ENCODE results near the gene PIP4K2C. TPM values are rescaled to one million over a fixed set of nuclear protein-coding genes. Genes with fewer than 3 reads are reported as not detected.
"Not testable (repeated sequence)": the region's sequence is repeated elsewhere in the genome, so short reads cannot be mapped to it uniquely, and the experiment has no call there.

Gene PIP4K2C
- total RNA-seq, 2 donors from 2014 or later, result 25.9 to 35.7 TPM

GRCh38 chr12:57551637-57552305 is 39.2 kb upstream of the PIP4K2C start:
- ATAC-seq, result no peak
- Mint-ChIP-seq H3K36me3 (no peaks in the 10 kb centered on the region), H3K4me3 (peak overlapping the region; percentile 80), H3K27ac (no peak overlapping the region), H3K9me3 (no peaks in the 10 kb centered on the region), H3K27me3 (peaks cover 10 to 20% of the 10 kb centered on the region in 2 donors), H3K4me1 (ENCODE audit: low read depth in 2 of 2) (peaks cover 13 to 17% of the 10 kb centered on the region in 2 donors)
- DNase-seq (ENCODE audit: low spot score), result no peak

GRCh38 chr12:57552306-57552651 is 38.7 kb upstream of the PIP4K2C start:
- no peak for ATAC-seq
- no peak for DNase-seq (ENCODE audit: low spot score)
- no peak overlapping the region for H3K4me3 Mint-ChIP-seq

GRCh38 chr12:57552835-57553313 is 38.1 kb upstream of the PIP4K2C start:
- ATAC-seq, result no peak
- Mint-ChIP-seq H3K36me3 (no peaks in the 10 kb centered on the region), H3K27me3 (peaks cover 10 to 20% of the 10 kb centered on the region in 2 donors), H3K27ac (no peak overlapping the region), H3K4me1 (ENCODE audit: low read depth in 2 of 2) (peaks cover 7 to 9% of the 10 kb centered on the region in 2 donors), H3K4me3 (no peak overlapping the region), H3K9me3 (no peaks in the 10 kb centered on the region)
- DNase-seq (ENCODE audit: low spot score), result no peak

More at GRCh38 chr12:57552306-57552651, 38.7 kb upstream of the PIP4K2C start:
- Mint-ChIP-seq H3K27me3 (peaks cover 10 to 20% of the 10 kb centered on the region in 2 donors), H3K36me3 (no peaks in the 10 kb centered on the region), H3K9me3 (no peaks in the 10 kb centered on the region), H3K4me1 (ENCODE audit: low read depth in 2 of 2) (peaks cover 9 to 12% of the 10 kb centered on the region in 2 donors), H3K27ac (no peak overlapping the region)

- H3K4me3 Mint-ChIP-seq, result no peak overlapping the region
- no peaks in the 10 kb centered on the region for H3K9me3 Mint-ChIP-seq
- ATAC-seq, result no peak
- DNase-seq (ENCODE audit: low spot score), result no peak
- H3K27ac Mint-ChIP-seq, result no peak overlapping the region
- no peaks in the 10 kb centered on the region for H3K36me3 Mint-ChIP-seq
- H3K27me3 Mint-ChIP-seq, result peaks cover 10 to 19% of the 10 kb centered on the region in 2 donors
- peaks cover 7 to 9% of the 10 kb centered on the region in 2 donors for H3K4me1 Mint-ChIP-seq (ENCODE audit: low read depth in 2 of 2)
Observed at GRCh38 chr12:57553343-57554202, 37.4 kb upstream of the PIP4K2C start.

- Mint-ChIP-seq H3K36me3 (no peaks in the 10 kb centered on the region), H3K4me3 (no peak overlapping the region), H3K27ac (no peak overlapping the region), H3K27me3 (peaks cover 10 to 13% of the 10 kb centered on the region in 2 donors), H3K4me1 (ENCODE audit: low read depth in 2 of 2) (peaks cover 5 to 7% of the 10 kb centered on the region in 2 donors), H3K9me3 (no peaks in the 10 kb centered on the region)
- ATAC-seq (no peak), DNase-seq (ENCODE audit: low spot score) (no peak)
Observed at GRCh38 chr12:57554453-57554852, 36.5 kb upstream of the PIP4K2C start.

- no peak for ATAC-seq
- no peaks in the 10 kb centered on the region for H3K36me3 Mint-ChIP-seq
- peaks cover 10 to 12% of the 10 kb centered on the region in 2 donors for H3K27me3 Mint-ChIP-seq
- no peak for DNase-seq (ENCODE audit: low spot score)
- H3K27ac Mint-ChIP-seq, result no peak overlapping the region
- no peak overlapping the region for H3K4me3 Mint-ChIP-seq
- peaks cover 4 to 7% of the 10 kb centered on the region in 2 donors for H3K4me1 Mint-ChIP-seq (ENCODE audit: low read depth in 2 of 2)
- no peaks in the 10 kb centered on the region for H3K9me3 Mint-ChIP-seq
Observed at GRCh38 chr12:57554897-57555296, 36.1 kb upstream of the PIP4K2C start.

GRCh38 chr12:57558864-57559263 is 32.1 kb upstream of the PIP4K2C start:
- Mint-ChIP-seq H3K36me3 (no peaks in the 10 kb centered on the region), H3K4me3 (no peak overlapping the region), H3K4me1 (ENCODE audit: low read depth in 2 of 2) (no peaks in the 10 kb centered on the region), H3K9me3 (no peaks in the 10 kb centered on the region), H3K27me3 (peaks cover 10 to 16% of the 10 kb centered on the region in 2 donors), H3K27ac (no peak overlapping the region)
- no peak for ATAC-seq
- no peak for DNase-seq (ENCODE audit: low spot score)

GRCh38 chr12:57560516-57560915 is 30.5 kb upstream of the PIP4K2C start:
- Mint-ChIP-seq H3K27ac (no peak overlapping the region), H3K27me3 (peaks cover 15 to 26% of the 10 kb centered on the region in 2 donors), H3K4me1 (ENCODE audit: low read depth in 2 of 2) (no peaks in the 10 kb centered on the region), H3K9me3 (no peaks in the 10 kb centered on the region), H3K36me3 (no peaks in the 10 kb centered on the region), H3K4me3 (no peak overlapping the region)
- no peak for ATAC-seq
- no peak for DNase-seq (ENCODE audit: low spot score)

- not testable (repeated sequence) for H3K36me3 Mint-ChIP-seq; H3K9me3 Mint-ChIP-seq; H3K4me3 Mint-ChIP-seq; H3K27ac Mint-ChIP-seq; DNase-seq (ENCODE audit: low spot score); ATAC-seq; H3K4me1 Mint-ChIP-seq (ENCODE audit: low read depth in 2 of 2)
- H3K27me3 Mint-ChIP-seq, result peaks cover 15 to 26% of the 10 kb centered on the region in 2 donors
Observed at GRCh38 chr12:57561117-57561516, 29.9 kb upstream of the PIP4K2C start.

GRCh38 chr12:57563358-57563757 is 27.6 kb upstream of the PIP4K2C start:
- no peaks in the 10 kb centered on the region for H3K4me1 Mint-ChIP-seq (ENCODE audit: low read depth in 2 of 2)
- H3K27ac Mint-ChIP-seq, result no peak overlapping the region
- no peak overlapping the region for H3K4me3 Mint-ChIP-seq
- H3K36me3 Mint-ChIP-seq, result no peaks in the 10 kb centered on the region
- no peaks in the 10 kb centered on the region for H3K9me3 Mint-ChIP-seq
- ATAC-seq, result no peak
- no peak for DNase-seq (ENCODE audit: low spot score)
- peaks cover 17 to 26% of the 10 kb centered on the region in 2 donors for H3K27me3 Mint-ChIP-seq

- DNase-seq (ENCODE audit: low spot score), result no peak
- Mint-ChIP-seq H3K27ac (no peak overlapping the region), H3K9me3 (no peaks in the 10 kb centered on the region), H3K4me1 (ENCODE audit: low read depth in 2 of 2) (no peaks in the 10 kb centered on the region), H3K4me3 (no peak overlapping the region), H3K36me3 (no peaks in the 10 kb centered on the region), H3K27me3 (peaks cover 19 to 26% of the 10 kb centered on the region in 2 donors)
- ATAC-seq, result no peak
Observed at GRCh38 chr12:57564178-57564740, 26.7 kb upstream of the PIP4K2C start.

GRCh38 chr12:57568838-57569237 is 22.2 kb upstream of the PIP4K2C start:
- no peak overlapping the region for H3K4me3 Mint-ChIP-seq
- no peak for ATAC-seq
- H3K27me3 Mint-ChIP-seq, result peaks cover 11 to 13% of the 10 kb centered on the region in 2 donors
- H3K4me1 Mint-ChIP-seq (ENCODE audit: low read depth in 2 of 2), result no peaks in the 10 kb centered on the region
- no peak overlapping the region for H3K27ac Mint-ChIP-seq
- no peaks in the 10 kb centered on the region for H3K9me3 Mint-ChIP-seq
- no peaks in the 10 kb centered on the region for H3K36me3 Mint-ChIP-seq
- DNase-seq (ENCODE audit: low spot score), result no peak

- no peak for DNase-seq (ENCODE audit: low spot score)
- H3K27me3 Mint-ChIP-seq, result peaks cover under 1 to 8% of the 10 kb centered on the region in 2 donors
- H3K4me1 Mint-ChIP-seq (ENCODE audit: low read depth in 2 of 2), result no peaks in the 10 kb centered on the region
- no peak overlapping the region for H3K4me3 Mint-ChIP-seq
- H3K9me3 Mint-ChIP-seq, result no peaks in the 10 kb centered on the region
- no peaks in the 10 kb centered on the region for H3K36me3 Mint-ChIP-seq
- no peak for ATAC-seq
- no peak overlapping the region for H3K27ac Mint-ChIP-seq
Observed at GRCh38 chr12:57569858-57570257, 21.1 kb upstream of the PIP4K2C start.

GRCh38 chr12:57570438-57570837 is 20.6 kb upstream of the PIP4K2C start:
- H3K27ac Mint-ChIP-seq, result not testable (repeated sequence)

More at GRCh38 chr12:57570438-57570837, 20.6 kb upstream of the PIP4K2C start:
- DNase-seq (ENCODE audit: low spot score); H3K4me1 Mint-ChIP-seq (ENCODE audit: low read depth in 2 of 2); H3K9me3 Mint-ChIP-seq; H3K36me3 Mint-ChIP-seq; ATAC-seq; H3K4me3 Mint-ChIP-seq; H3K27me3 Mint-ChIP-seq: not testable (repeated sequence)

All from natural killer cell treated with Interleukin-12 subunit alpha and Interleukin-12 subunit beta and Interleukin-15 and Interleukin-18, amount 100 ng/mL, for 72 hours (primary cell).